H9 (cell line): ENCODE measurements around the gene ARHGAP4. TPM values are rescaled to one million over a fixed set of nuclear protein-coding genes. Genes with fewer than 3 reads are reported as not detected.

Experiments
- DNase-seq: peaks from one replicate; pipeline ENCODE4 v3.0.0-alpha.2; 2017
- H2AFZ ChIP-seq: one replicate; pipeline ENCODE4 v1.6.1; 2013; ENCODE audit warnings: mild to moderate bottlenecking, low read length, control low read depth, moderate library complexity
- H2AK5ac ChIP-seq: 2 replicates; pipeline ENCODE4 v1.6.1; 2013; ENCODE audit warnings: low read length, control low read depth, mixed read lengths; ENCODE audit not compliant: insufficient read length
- H2BK120ac ChIP-seq: one replicate; pipeline ENCODE4 v1.6.1; 2013; ENCODE audit warnings: low read depth, mild to moderate bottlenecking, low read length, control low read depth, inconsistent platforms; ENCODE audit not compliant: poor library complexity, severe bottlenecking
- H2BK12ac ChIP-seq: 2 replicates; pipeline ENCODE4 v1.6.1; 2013; ENCODE audit warnings: low read length, control low read depth, mixed read lengths, low read depth; ENCODE audit not compliant: insufficient read length
- H2BK15ac ChIP-seq: 2 replicates; pipeline ENCODE4 v1.6.1; 2013; ENCODE audit warnings: low read depth, low read length, control low read depth
- H2BK20ac ChIP-seq: one replicate; pipeline ENCODE4 v1.6.1; 2013; ENCODE audit warnings: low read depth, mild to moderate bottlenecking, low read length, control low read depth, inconsistent platforms; ENCODE audit not compliant: poor library complexity, severe bottlenecking
- H2BK5ac ChIP-seq: 2 replicates; pipeline ENCODE4 v1.6.1; 2013; ENCODE audit warnings: low read length, control low read depth, mixed read lengths; ENCODE audit not compliant: insufficient read length
- H3K14ac ChIP-seq: 2 replicates; pipeline ENCODE4 v1.6.1; 2013; ENCODE audit warnings: low read length, control low read depth; ENCODE audit not compliant: insufficient read depth
- H3K18ac ChIP-seq: 2 replicates; pipeline ENCODE4 v1.6.1; 2013; ENCODE audit warnings: low read depth, mild to moderate bottlenecking, mixed read lengths, low read length, control low read depth; ENCODE audit not compliant: insufficient read length
- H3K23ac ChIP-seq: 2 replicates; pipeline ENCODE4 v1.6.1; 2013; ENCODE audit warnings: low read length, control low read depth, mixed read lengths, low read depth; ENCODE audit not compliant: insufficient read length
- H3K23me2 ChIP-seq: 2 replicates; pipeline ENCODE4 v1.6.1; 2013; ENCODE audit warnings: low read depth, mild to moderate bottlenecking, mixed read lengths, low read length, control low read depth; ENCODE audit not compliant: insufficient read length, poor library complexity, severe bottlenecking
- H3K27ac ChIP-seq: 2 replicates; pipeline ENCODE4 v1.5.1; 2013; ENCODE audit warnings: low read length, control low read depth, mixed read lengths, low read depth; ENCODE audit not compliant: insufficient read length
- H3K27me3 ChIP-seq: 2 replicates; pipeline ENCODE4 v1.6.1; 2013; ENCODE audit warnings: low read length, control low read depth, inconsistent platforms; ENCODE audit not compliant: insufficient read depth
- H3K4ac ChIP-seq: 2 replicates; pipeline ENCODE4 v1.6.1; 2013; ENCODE audit warnings: low read depth, mild to moderate bottlenecking, control low read depth, inconsistent platforms, low read length, moderate library complexity
- H3K4me1 ChIP-seq: 2 replicates; pipeline ENCODE4 v1.6.1; 2013; ENCODE audit warnings: low read length, control low read depth, inconsistent platforms; ENCODE audit not compliant: insufficient read depth
- H3K4me2 ChIP-seq: 2 replicates; pipeline ENCODE4 v1.6.1; 2013; ENCODE audit warnings: low read length, control low read depth, mixed read lengths; ENCODE audit not compliant: insufficient read length, insufficient read depth
- H3K56ac ChIP-seq: 2 replicates; pipeline ENCODE4 v1.6.1; 2013; ENCODE audit warnings: low read depth, mild to moderate bottlenecking, mixed read lengths, low read length, control low read depth; ENCODE audit not compliant: insufficient read length
- H3K79me1 ChIP-seq: 2 replicates; pipeline ENCODE4 v1.6.1; 2013; ENCODE audit warnings: low read depth, mild to moderate bottlenecking, moderate library complexity, low read length, control low read depth, inconsistent platforms; ENCODE audit not compliant: insufficient read depth, poor library complexity, severe bottlenecking
- H3K79me2 ChIP-seq: 2 replicates; pipeline ENCODE4 v1.6.1; 2013; ENCODE audit warnings: low read length, control low read depth, inconsistent platforms; ENCODE audit not compliant: insufficient read depth
- H3K9ac ChIP-seq: 2 replicates; pipeline ENCODE4 v1.6.1; 2013; ENCODE audit warnings: low read length, control low read depth, mixed read lengths; ENCODE audit not compliant: insufficient read length; ENCODE audit errors: extremely low read depth
- H3K9me3 ChIP-seq: one replicate; pipeline ENCODE4 v1.6.1; 2013; ENCODE audit warnings: low read depth, low read length, inconsistent platforms; ENCODE audit not compliant: control insufficient read depth
- H3T11ph ChIP-seq: one replicate; pipeline ENCODE4 v1.6.1; 2013; ENCODE audit warnings: mild to moderate bottlenecking, low read length, control low read depth, inconsistent platforms
- H4K20me1 ChIP-seq: one replicate; pipeline ENCODE4 v1.6.1; 2013; ENCODE audit not compliant: control insufficient read depth, insufficient read length, insufficient read depth
- H4K5ac ChIP-seq: 2 replicates; pipeline ENCODE4 v1.6.1; 2013; ENCODE audit warnings: low read depth, mild to moderate bottlenecking, mixed read lengths, low read length, control low read depth; ENCODE audit not compliant: insufficient read length
- H4K8ac ChIP-seq: replicated peaks from 2 replicates; pipeline ENCODE4 v1.6.1; 2013; ENCODE audit warnings: low read length, control low read depth, mixed read lengths, low read depth; ENCODE audit not compliant: insufficient read length
- H4K91ac ChIP-seq: 2 replicates; pipeline ENCODE4 v1.6.1; 2013; ENCODE audit warnings: low read depth, mild to moderate bottlenecking, moderate library complexity, mixed read lengths, low read length, control low read depth; ENCODE audit not compliant: insufficient read length
- H3K27ac Mint-ChIP-seq, 3 experiments: 2 replicates in 2 of 3; 3 replicates in 1 of 3; pipeline ENCODE4 v1.8.0; 2020 to 2021; ENCODE audit warnings: mixed read lengths in 3 of 3, mild to moderate bottlenecking in 1 of 3, moderate library complexity in 1 of 3
- H3K27me3 Mint-ChIP-seq: 2 replicates; pipeline ENCODE4 v1.8.0; 2021; ENCODE audit warnings: low read depth, mild to moderate bottlenecking, moderate library complexity, mixed read lengths
- H3K36me3 Mint-ChIP-seq, 3 experiments: 2 replicates in 2 of 3; 3 replicates in 1 of 3; pipeline ENCODE4 v1.8.0; 2020 to 2021; ENCODE audit warnings: low read depth in 3 of 3, mixed read lengths in 3 of 3; ENCODE audit not compliant: insufficient read depth in 1 of 3
- H3K4me1 Mint-ChIP-seq, 2 experiments: 2 replicates each; pipeline ENCODE4 v1.8.0; 2020; ENCODE audit warnings: mixed read lengths in 2 of 2
- H3K4me3 Mint-ChIP-seq, 2 experiments: 2 replicates in 1 of 2; 3 replicates in 1 of 2; pipeline ENCODE4 v1.8.0; 2020 to 2021; ENCODE audit warnings: mild to moderate bottlenecking in 2 of 2, mixed read lengths in 2 of 2, moderate library complexity in 1 of 2
- H3K9me3 Mint-ChIP-seq, 2 experiments: 2 replicates in 1 of 2; 3 replicates in 1 of 2; pipeline ENCODE4 v1.8.0; 2020; ENCODE audit warnings: mild to moderate bottlenecking in 2 of 2, mixed read lengths in 2 of 2, moderate library complexity in 1 of 2
- CTCF ChIP-seq: fragments of 200-600 bp; sonication (generic); conservative IDR thresholded peaks from 3 replicates; pipeline ENCODE4 v1.8.0; 2021; ENCODE audit warnings: antibody characterized with exemption, mild to moderate bottlenecking
- WGBS: extraction: QIAGEN DNeasy Blood & Tissue Kit; methylation state at CpG from one replicate; pipeline ENCODE4 v1.1.7; 2013; ENCODE audit warnings: missing lambda C conversion rate, low lambda C conversion rate, mixed read lengths; ENCODE audit not compliant: insufficient read length; ENCODE audit errors: extremely low coverage; 5-methylcytosine and 5-hydroxymethylcytosine counted together
- total RNA-seq: library from RNA; stranded (reverse); gene quantifications from 2 replicates; pipeline ENCODE4 v1.2.1, GENCODE V29; 2021

The ARHGAP4 gene
- total RNA-seq, 1 experiment from 2014 or later: 37.8 TPM

GRCh38 chrX:153879741-153880439 is 46.2 kb downstream of the ARHGAP4 start:
- Histone ChIP-seq H3K27ac (no peak overlapping the region), H3K4me1 (no peaks in the 10 kb centered on the region; the same call in none of the 2 replicates), H3T11ph (no peak overlapping the region), H4K91ac (no peak overlapping the region), H3K23me2 (peaks cover 3% of the 10 kb centered on the region), H2AK5ac (no peak overlapping the region), H3K9ac (no peak overlapping the region), H3K9me3 (no peaks in the 10 kb centered on the region), H3K27me3 (no peaks in the 10 kb centered on the region), H2BK5ac (no peak overlapping the region), H3K14ac (no peak overlapping the region), H2AFZ (no peak overlapping the region), H2BK12ac (no peak overlapping the region), H3K79me1 (no peaks in the 10 kb centered on the region), H3K23ac (no peak overlapping the region), H4K20me1 (no peaks in the 10 kb centered on the region), H3K4me2 (peak overlapping the region; percentile 25), H3K18ac (no peak overlapping the region), H3K56ac (no peak overlapping the region), H4K8ac (no peak overlapping the region), H2BK15ac (no peak overlapping the region), H2BK20ac (no peak overlapping the region), H2BK120ac (no peak overlapping the region), H3K79me2 (no peaks in the 10 kb centered on the region), H4K5ac (no peak overlapping the region), H3K4ac (no peak overlapping the region)
- no peak for DNase-seq
- peaks cover 36 to 60% of the 10 kb centered on the region in 2 experiments for H3K4me1 Mint-ChIP-seq
- no peak for TF ChIP-seq CTCF
- no CpG with 5 or more reads among the region's 12 CpGs for WGBS
- H3K27me3 Mint-ChIP-seq: peaks cover 26% of the 10 kb centered on the region
- H3K9me3 Mint-ChIP-seq: peaks cover 54 to 73% of the 10 kb centered on the region in 2 experiments
- peak overlapping the region; percentile 45 to 62; a peak in 3 of 5 replicates for H3K4me3 Mint-ChIP-seq
- peaks cover 9 to 14% (median 10%) of the 10 kb centered on the region in 3 experiments; a peak in 6 of 7 replicates for H3K36me3 Mint-ChIP-seq
- H3K27ac Mint-ChIP-seq: no peak overlapping the region
